Measurements from ENCODE around the gene BRAF.
A peak's percentile ranks its signal among the peaks of the same experiment; 100 is the strongest.
"Not testable (repeated sequence)": the region's sequence is repeated elsewhere in the genome, so short reads cannot be mapped to it uniquely, and the experiment has no call there.

Gene BRAF

DNA sequence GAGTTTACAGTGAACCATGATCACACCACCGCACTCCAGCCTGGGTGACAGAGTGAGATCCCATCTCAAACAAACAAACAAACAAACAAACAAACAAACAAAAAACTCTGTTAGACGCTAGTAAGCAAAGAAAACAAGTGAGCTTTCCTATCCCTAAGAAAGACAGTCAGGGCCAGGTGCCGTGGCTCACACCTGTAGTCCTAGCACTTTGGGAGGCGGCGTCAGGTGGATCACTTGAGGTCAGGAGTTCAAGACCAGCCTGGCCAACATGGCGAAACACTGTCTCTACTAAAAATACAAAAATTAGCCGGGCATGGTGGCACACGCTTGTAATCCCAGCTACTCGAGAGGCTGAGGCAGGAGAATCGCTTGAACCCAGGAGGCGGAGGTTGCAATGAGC, 247.8 kb downstream of the BRAF start:
- DNase-seq: not testable (repeated sequence)

DNA sequence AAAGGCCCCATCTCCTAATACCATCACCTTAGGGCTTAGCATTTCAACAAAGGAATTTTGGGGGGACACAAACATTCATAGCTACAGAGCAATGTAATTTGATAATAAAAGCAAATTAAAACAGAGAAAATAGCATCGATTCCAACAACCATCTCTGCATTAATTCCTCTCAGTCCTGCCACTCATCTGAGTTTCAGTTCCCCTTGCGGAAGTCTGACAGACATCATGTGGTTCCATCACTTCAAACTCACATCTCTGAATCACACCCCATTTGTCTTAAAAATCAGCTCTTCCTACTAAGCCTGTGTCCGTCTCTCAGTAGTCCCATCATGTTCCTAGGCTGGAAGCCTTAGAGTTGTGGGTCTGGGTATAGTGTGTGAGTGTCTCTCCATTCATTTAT, 248.4 kb downstream of the BRAF start:
- DNase-seq: no peak

DNA sequence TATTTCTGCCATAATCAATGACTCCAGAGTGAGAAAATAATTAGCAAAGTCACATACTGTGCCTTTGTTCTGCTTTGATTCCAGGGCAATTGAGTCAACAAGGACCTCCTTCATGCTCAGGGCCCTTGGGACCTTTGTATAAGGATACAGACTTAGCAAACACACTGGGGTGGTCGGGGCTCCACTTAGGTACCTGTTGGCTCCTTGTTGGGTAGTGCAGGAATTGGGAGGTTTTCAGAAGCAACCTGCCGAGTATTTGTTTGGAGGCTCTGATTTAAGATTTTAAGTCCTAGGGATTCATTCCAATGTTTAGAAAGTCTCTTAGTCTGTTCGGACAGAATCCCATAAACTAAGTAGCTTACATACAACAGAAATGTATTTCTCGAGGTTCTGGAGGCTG, 249.0 kb downstream of the BRAF start:
- no peak for DNase-seq

DNA sequence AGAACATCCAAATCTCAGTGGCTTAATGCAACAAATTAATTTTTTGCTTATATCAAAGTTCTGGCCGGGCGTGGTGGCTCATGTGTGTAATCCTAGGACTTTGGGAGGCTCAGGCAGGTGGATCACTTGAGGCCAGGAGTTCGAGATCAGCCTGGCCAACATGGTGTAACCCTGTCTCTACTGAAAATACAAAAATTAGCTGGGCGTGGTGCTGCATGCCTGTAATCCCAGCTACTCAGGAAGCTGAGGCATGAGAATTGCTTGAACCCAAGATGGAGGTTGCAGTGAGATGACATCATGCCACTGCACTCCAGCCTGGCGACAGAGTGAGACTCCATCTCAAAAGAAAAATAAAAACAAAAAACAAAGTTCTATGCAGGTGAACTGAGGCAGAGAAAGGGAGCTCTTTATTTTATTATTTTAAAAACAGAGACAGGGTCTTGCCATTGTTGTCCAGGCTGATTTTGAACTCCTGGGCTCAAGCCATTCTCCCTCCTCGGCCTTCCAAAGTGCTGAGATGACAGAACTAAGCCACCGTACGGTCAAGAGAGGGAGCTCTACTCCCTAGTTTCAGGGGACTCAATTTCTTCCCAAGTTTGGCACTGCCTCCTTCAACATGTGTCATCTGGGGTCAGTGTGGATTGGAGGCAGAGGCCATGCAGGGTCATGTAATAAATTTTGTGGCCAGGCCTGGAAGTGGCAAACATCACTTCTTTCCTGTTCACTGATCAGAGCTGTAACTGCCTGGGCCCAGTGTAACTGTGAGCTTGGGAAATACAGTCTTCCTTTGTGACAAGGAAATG, 249.6 kb downstream of the BRAF start:
- DNase-seq: peak in 1 of 2 donors; percentile 34

DNA sequence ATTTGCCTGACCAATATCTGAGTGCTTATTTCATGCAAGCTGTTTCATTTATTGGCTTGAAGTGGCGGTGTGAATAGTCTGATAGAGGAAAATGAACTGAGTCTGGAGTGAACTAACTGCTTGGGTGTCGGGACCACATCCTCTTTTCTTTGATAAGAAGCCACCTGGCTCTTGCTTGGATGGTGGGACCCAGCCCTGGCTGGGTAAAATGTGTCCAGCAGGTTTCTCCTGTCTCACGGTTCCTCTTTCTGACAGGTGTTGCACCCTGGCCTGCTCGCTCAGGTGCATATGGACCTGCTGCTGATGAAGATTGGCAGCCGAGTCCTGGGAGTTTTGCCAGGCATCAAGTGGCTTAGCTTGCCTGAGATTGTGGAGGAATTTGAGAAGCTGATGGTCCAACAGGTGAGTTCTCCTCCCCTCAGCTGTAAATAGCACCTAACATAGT, 250.4 kb downstream of the BRAF start:
- no peak for DNase-seq

DNA sequence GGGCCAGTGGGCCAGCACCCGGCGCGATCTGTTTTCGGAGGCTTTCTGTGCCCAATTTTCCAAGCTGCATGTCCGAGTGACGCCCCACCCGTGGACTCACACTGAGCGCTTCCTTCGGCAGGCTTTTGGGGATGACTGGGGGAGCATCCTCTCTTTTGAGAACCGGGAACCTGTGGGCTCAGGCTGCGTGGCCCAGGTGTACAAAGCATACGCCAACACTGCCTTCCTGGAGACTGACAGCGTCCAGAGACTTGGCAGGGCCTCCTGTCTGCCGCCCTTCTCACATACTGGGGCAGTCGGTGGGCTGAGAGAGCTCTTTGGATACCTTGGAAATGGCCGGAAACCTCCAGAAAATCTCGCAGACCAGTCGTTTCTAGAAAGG, 251.0 kb downstream of the BRAF start:
- no peak for DNase-seq

DNA sequence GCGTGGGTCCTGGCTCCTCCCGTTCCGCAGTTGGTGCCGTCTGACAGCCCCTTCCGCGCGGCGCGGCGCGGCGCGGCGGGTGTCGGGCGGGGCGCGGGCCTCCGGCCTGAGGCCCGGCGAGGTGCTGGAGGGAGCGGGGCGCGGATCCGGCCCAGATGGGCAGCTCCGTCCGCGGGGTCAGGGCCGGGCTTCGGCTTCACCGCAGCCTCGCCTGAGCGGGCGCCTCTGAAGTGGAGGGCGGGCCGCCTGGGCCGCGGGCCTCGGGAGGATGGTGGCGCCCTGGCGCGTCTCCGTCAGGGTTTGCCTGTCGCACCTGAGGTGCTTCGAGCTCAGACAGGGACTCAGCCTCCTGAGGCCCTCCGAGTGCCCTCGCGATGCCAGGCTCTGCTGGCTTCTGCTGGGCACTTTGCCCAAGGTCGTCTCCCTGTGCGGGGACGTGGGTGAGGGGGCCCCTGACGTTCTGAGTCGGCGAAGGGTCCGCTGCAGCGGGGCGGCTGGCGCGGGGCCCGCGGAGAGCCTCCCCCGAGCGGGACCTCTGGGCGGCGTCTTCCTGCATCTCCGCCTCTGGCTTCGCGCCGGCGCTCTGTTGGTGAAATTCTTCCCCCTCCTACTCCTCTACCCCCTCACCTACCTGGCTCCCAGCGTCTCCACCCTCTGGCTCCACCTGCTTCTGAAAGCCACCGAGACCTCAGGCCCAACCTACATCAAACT, 251.5 kb downstream of the BRAF start:
- no peak for DNase-seq

DNA sequence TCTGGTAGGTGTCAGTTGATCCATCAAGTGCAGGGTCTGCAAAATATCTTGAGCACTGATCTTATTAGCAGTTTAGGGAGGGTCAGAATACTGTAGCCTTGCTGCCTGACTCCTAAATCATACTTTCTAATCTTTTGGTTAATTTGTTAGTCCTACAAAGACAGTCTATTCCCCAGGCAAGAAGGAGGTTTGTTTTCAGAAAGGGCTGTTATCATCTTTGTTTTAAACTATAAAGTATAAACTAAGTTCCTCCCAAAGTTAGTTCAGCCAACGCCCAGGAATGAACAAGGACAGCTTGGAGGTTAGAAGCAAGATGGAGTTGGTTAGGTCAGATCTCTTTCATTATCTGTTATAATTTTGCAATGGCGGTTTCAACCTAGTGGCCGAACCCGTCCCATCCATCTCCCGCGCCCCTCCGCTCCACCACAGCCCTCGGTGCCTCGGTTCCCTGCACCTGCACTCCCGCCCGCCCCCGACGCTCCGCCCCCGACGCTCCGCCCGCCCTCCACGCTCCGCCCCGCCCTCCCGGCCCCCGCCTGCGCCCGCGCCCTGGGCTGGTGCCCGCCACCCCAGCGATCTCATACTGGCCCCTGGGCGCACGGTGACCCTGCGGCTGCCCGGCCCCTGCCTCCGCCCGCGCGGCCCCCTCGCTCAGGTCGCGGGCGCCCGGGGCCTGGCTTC, 252.2 kb downstream of the BRAF start, which contains the start of gene ADCK2:
ADCK2 (plus strand) TSS at position 564 of the 681 bp plus-strand sequence. CDS start 386 bp downstream, outside the sequence.
- DNase-seq: peak; percentile 6 to 25

DNA sequence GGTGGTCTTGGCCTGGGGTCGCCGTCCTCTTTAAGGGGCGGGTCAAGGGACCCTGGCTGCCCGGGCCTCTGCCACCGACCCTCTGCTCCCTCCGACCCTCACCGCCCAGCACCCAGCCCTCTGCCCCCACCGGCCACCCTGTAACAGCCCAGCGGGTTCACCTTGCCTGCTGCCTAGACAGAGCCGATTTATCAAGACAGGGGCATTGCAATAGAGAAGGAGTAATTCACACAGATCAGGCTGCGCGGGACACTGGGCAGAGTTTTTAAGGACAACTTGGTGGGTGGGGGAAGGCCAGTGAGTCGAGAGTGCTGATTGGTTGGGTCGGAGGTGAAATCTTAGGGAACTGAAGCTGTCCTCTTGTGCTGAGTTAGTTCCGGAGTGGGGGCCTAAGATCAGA, 252.8 kb downstream of the BRAF start:
- no peak for DNase-seq

DNA sequence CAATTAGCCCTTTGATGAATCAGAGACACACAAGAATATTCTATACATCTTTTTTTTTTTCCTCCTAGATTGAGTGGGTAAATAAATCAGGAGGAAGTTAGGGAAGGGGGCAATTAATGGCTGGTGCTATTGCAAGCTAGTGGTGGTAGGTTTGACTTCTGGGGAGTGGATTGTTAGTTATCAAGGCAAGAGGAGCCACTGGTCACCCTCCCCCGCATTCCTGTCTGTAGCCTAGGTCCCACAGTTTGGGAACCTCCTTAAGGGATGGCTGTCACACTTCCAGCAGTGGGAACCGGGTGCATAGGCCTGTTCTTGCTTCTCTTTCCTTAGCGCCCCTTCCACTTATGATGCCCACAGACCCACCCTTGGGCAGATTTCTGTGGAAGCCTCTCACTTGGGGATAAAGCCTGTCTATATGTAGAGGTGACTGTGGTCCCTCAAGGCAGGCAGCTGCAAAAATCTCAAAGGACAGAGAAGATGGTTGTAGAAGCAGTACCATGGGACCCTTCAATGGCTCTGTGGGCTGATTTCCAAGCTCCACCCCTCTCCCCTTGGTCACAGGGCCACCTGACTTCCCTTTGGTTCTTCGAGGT, 254.3 kb downstream of the BRAF start:
- DNase-seq: no peak

DNA sequence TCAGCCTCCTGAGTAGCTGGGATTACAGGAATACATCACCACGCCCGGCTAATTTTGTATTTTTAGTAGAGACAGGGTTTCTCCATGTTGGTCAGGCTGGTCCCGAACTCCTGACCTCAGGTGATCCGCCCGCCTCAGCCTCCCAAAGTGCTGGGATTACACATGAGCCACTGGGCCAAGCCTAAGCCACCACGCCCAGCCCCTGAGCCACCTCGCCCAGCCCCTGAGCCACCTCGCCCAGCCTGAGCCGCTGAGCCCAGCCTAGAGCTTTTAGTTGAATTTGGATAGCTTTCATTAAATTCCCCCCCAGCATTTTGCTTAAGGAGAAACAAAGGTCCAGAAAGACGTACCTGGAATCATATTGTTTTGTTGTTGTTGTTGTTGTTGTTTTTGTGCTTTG, 254.9 kb downstream of the BRAF start:
- DNase-seq: not testable (repeated sequence)

DNA sequence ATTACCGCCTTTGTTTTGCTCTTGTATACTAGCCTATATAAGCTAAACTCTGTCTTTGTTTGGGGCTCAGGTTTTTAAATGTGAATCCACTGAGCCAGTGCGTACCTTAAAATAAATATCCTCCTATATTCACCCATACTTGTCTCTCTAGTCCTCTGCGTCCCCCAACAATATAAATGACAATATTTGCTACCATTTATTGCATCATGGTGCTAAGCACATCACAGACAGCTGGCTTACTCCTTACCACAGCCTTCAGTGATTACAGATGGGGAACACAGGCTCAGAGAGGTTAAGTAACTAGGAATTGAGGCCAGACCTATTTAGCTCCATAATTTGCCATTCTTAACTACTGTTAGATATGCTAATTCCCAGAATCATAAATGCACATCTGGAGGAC, 255.4 kb downstream of the BRAF start:
- no peak for DNase-seq
